GM12892 (cell line): Measurements from ENCODE around the gene MYH9.
"Not testable (repeated sequence)": the region's sequence is repeated elsewhere in the genome, so short reads cannot be mapped to it uniquely, and the experiment has no call there.

Experiments
- DNase-seq: peaks from one replicate; pipeline ENCODE4 v3.0.0; 2011; ENCODE audit not compliant: insufficient read length
- FAIRE-seq: peaks from 2 replicates; lab custom pipeline; 2011; peaks lifted over from hg19 to GRCh38; lab: Jason Lieb, UNC
- POLR2A ChIP-seq: IDR thresholded peaks from 2 replicates; pipeline ENCODE4 v1.6.1; 2011; ENCODE audit warnings: low read depth, low read length, control low read depth
- POLR2AphosphoS5 ChIP-seq: IDR thresholded peaks from 2 replicates; pipeline ENCODE4 v1.6.1; 2011; ENCODE audit warnings: low read depth, low read length, control low read depth
- TAF1 ChIP-seq: IDR thresholded peaks from 2 replicates; pipeline ENCODE4 v1.6.1; 2011; ENCODE audit warnings: low read depth, mild to moderate bottlenecking, control low read depth, low read length, borderline replicate concordance

The MYH9 gene

DNA sequence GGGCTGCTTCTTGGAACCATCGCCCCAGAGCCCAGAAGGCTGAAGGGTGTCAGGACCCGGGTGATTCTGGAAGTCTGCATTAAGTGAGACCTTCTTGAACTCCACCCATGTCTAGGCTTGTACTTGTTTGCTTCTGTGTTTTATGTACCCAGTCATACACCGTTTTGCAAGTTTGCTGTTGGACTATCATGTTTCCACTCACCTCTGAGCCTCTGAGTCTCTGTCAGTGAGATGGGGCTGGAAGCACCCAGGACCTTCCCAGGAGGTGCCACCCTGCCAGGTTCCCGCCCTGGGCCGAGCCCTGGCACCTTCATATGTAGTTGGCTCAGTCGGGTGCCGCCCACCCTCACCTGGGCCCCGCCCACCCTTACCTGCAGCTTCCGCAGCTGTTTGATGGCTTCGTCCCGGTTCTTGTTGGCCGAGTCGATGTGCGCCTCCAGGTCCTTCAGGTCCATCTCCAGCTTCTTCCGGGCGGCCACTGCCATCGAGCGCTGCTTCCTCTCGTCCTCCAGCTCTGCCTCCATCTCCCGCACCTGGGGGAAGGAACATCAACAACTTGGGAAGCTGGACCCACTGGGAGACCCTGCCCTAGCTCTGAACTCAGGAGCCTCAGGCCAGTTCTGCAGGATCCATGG lies 99.8 kb downstream of the MYH9 start:
- FAIRE-seq (no peak), DNase-seq (no peak)
- TF ChIP-seq POLR2A (no peak), TAF1 (no peak), POLR2AphosphoS5 (no peak)

DNA sequence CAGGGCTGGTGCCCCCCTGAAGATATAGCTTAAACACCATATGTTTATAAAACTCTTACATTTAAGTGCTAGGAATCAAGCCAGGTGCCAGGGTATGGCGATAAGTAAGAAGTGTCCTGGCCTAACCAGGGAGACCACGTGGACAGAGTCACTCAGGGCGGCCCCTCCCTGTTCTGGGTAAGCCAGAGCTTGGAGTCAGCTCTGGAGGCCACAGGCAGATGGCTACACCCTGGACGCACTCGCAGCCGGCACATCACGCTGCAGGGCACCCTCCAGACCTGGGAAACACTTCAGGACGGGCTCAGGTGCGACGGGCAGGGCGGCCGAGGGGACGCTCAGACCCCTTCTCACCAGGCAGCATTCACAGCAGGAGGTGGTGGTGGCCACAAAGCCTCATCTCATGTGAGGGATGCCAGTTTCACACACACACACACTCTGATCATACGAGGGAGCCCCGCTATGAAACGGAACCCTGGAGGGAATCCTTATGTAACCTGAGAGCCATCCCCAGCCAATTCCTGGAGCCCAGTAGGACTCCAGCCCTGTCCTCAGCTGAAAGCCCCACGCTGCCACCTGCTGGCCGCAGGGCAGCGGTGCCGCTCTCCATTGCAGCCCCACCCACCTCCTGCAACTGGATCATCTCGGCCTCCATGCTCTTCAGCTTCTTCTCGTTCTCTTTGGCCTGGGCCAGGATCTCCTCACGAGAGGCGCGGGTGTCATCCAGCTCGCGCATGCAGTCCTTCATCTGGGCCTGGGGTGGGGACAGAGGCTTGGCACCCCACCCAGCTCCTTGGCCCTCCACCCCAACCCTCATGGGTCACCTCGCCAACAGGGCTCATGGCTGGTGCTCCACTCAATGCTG lies 101.4 kb downstream of the MYH9 start:
- peak; percentile 87 for FAIRE-seq
- peak; percentile 78 for DNase-seq
- TF ChIP-seq POLR2A (0 out of 2 replicates have a peak, but pooled peaks have one; percentile 29), POLR2AphosphoS5 (no peak), TAF1 (no peak)

DNA sequence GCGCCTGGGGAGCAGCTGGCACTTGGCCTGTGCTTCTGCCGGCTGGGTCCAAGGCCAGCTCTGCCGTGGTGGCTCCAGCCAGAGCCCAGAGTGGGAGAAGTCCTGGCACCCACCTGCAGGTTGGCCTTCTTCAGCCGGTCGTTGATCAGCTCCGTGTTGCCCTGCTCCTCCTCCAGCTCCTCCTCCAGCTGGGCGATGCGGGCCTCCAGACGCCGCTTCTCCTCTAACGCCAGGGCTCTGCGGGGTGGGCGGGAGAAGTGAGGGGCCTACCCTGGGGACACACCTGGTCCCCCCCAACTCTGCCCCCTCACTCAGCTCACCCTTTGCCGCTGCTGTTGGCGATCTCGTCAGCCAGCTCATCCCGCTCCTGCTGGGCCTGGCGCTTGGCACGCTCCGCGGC lies 102.2 kb downstream of the MYH9 start:
- no peak for DNase-seq
- FAIRE-seq = no peak
- TF ChIP-seq POLR2A (no peak), TAF1 (no peak), POLR2AphosphoS5 (no peak)

DNA sequence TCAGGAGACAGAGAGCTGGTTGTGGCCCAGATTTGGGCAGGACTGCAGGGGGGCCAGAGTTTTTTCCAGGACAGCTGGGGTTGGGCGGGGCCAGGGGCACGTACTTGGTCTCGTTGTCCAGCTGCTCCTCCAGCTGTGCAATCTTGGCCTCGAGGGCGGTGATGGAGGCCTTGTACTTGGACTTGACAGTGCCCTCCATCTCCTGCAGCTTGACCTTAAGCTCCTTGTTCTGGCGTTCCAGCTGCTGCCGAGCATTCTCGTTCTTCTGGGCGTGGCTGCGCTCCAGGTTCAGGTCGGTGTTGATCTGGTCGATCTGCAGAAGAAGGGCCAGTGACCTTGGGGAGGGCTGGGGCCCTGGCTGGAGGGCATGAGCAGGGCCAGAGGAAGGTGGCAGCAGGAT lies 102.8 kb downstream of the MYH9 start:
- TF ChIP-seq POLR2AphosphoS5 = no peak
- no peak for TF ChIP-seq POLR2A
- TF ChIP-seq TAF1 = no peak
- FAIRE-seq = no peak
- no peak for DNase-seq

DNA sequence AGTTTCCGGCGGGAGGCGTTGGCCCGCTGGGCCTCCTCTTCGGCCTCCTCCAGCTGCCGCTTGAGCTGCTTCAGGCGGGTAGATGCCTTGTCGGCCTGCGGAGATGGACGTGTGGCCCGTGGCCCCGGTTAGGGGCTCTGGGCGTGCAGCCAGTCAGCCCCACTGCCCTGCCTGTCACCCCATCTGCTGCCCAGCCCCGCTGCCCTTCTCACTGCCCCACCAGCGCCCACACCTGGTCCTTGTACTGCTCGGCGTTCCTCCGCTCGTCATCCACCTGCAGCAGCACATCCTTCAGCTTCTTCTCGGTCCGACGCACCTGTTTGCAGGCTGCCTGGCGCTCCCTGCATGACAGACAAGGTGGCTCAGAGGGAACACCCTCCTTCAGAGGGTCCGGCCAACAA lies 103.6 kb downstream of the MYH9 start:
- FAIRE-seq (no peak), DNase-seq (no peak)
- TF ChIP-seq POLR2AphosphoS5 = no peak
- no peak for TF ChIP-seq TAF1
- TF ChIP-seq POLR2A = no peak

DNA sequence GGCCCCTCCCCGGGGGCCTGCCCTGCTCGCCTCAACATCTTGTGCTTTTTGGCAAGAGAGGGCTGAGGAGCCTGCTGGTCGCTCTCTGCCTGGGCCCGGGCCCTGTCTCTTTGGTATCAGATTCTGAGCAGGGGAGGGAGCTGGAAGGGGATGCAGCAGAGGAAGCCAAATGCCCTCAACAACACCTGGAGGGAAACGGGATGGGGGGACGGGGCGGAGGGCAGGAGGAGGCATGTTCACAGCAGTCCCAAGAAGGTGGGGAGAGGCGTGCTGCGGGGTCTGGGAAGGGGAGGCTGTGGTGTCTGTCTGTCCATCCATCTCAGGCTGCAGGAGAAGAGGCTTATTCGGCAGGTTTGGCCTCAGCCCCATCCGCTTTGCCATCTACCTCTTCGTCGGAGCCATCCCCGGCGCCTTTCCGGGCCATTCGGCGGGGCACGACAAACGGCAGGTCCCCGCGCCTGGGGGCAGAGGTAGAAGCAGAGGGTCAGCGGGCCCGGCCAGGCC lies 105.4 kb downstream of the MYH9 start:
- TF ChIP-seq POLR2AphosphoS5 = no peak
- no peak for TF ChIP-seq TAF1
- no peak for TF ChIP-seq POLR2A
- DNase-seq (no peak), FAIRE-seq (no peak)

DNA sequence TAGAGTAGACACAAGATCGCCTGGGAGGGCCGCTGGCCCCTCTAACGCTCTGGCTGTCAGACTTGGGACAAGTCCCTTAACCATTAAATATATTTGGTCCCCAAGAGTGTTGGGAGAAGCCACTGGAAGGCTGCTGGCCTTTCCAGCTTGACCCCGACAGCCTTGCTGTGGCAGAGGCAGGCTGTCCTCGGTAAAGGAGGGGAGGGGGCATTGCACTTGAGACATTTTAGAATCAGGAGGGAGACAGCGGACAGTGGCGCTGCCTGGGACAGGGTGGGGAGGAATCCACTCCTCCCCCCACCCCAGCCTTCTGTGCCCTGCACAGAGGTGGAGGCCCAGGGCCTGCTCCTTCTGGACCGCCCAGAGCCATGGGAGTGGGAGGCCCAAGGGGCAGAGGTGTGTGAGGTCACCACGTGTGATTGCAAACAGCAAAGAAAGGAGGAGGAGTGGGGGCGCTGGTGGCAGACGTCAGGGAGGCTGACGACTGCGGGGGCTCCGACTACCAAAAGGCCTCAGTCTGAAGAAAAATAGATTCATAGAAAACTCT lies 105.9 kb downstream of the MYH9 start:
- FAIRE-seq (no peak), DNase-seq (no peak)
- TF ChIP-seq POLR2A (no peak), TAF1 (no peak)

DNA sequence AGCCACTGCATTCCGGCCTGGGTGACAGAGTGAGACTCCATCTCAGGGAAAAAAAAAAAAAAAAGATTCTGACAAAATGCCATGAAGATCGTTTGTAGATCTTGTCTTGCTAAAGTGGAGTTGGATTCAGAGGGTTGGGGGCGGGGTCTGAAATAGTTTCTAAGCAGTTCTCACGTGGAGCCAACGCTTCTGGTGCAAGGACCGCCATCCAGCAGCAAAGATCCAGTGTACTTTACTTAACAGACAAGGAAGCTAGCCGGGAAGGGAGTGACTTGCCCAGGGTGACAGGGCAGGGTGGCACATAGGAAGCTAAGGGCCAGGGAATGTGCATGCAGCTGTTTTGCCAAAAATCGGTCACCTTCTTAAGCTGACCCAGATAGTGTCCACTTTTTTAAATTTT lies 107.4 kb downstream of the MYH9 start:
- FAIRE-seq = no peak
- peak; percentile 46; the same call in 1 of the 2 replicates for TF ChIP-seq POLR2AphosphoS5
- no peak for TF ChIP-seq POLR2A
- DNase-seq = no peak

DNA sequence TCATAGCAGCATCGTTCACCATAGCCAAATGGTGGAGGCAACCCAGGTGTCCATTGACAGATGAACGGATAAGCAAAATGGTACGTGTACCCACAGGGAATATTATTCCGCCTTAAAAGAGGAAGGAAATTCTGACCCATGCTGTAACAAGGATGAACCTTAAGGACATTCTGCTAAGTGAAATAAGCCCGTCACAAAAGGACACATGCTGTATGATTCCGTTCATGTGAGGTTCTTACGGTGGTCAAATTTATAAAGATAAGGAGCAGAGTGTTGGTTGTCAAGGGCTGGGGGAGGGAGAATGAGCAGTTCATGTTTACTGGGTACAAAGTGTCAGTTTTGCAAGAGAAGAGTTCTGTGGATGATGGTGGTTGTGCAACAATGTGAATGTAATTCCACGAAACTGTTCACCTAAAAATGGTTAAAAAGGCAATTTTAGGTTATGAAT lies 108.5 kb downstream of the MYH9 start:
- no peak for FAIRE-seq

DNA sequence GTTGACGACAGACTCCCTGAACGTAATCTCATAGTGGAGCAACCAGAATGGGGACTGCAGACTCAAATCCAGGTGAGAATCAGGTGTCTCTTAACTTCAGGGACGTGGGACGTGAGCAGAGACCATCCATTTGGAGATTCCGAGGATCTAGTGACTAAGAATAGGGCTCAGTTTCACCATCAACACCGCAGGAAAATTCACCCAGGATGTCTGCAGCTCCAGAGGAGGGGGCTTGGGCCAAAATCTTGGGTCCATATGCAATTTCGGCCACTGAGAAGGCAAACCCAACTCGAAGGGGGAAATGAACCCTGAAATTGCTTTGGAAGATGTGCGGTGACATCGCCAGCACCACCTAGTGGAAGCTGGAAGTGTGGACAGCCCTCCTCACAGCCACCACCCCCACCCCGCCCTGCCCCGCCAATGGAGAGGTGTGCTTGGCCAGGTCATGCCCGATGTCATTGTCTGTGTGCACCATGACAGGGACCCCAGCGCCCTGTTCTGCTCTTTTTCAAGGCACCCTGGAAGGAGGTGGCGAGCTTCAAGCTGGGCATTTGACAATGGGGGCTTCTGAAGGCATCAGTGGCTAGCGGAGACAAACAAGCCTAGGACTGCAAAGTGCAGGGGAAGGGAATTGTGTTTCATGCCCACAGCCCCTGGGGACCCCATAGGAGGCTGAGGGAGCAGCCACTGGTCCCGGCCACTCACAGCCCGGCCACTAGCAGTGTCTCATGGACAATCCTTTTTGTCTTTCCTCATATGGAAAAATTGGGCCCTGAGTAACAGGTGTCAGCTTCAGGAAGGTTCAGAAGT lies 110.1 kb downstream of the MYH9 start:
- FAIRE-seq = peak; percentile 88

More for the DNA sequence above, 108.5 kb downstream of the MYH9 start:
- DNase-seq = no peak
- peak; percentile 58 for TF ChIP-seq POLR2A
- TF ChIP-seq TAF1 = no peak
- peak; percentile 31; the same call in 1 of the 2 replicates for TF ChIP-seq POLR2AphosphoS5

DNA sequence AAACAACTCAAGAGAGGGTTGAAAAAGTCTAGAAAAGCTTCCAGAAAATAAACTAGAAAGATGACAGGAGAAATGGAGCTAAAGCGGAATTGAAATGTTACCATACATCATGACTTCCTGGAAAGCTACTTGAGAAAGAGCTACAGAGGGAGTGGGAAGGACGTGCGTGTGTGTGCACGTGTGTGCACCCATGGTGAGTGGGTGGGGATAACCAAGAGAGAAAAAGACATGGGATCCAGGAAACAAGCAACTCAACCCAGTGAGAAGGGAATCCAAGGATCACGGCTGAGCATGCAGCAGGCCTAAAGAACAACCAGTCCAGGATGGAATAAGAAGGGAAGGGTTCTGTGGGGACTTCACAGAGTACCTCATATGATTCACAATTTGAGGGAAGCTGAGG lies 113.2 kb downstream of the MYH9 start:
- DNase-seq (no peak), FAIRE-seq (no peak)
- TF ChIP-seq POLR2A = no peak
- TF ChIP-seq TAF1 = no peak
- TF ChIP-seq POLR2AphosphoS5 = no peak

More for the DNA sequence above, 110.1 kb downstream of the MYH9 start:
- 0 out of 2 replicates have a peak, but pooled peaks have one; percentile 51 for TF ChIP-seq POLR2AphosphoS5
- TF ChIP-seq POLR2A = peak; percentile 36; the same call in 1 of the 2 replicates
- TF ChIP-seq TAF1 = no peak
- peak; percentile 65 for DNase-seq

DNA sequence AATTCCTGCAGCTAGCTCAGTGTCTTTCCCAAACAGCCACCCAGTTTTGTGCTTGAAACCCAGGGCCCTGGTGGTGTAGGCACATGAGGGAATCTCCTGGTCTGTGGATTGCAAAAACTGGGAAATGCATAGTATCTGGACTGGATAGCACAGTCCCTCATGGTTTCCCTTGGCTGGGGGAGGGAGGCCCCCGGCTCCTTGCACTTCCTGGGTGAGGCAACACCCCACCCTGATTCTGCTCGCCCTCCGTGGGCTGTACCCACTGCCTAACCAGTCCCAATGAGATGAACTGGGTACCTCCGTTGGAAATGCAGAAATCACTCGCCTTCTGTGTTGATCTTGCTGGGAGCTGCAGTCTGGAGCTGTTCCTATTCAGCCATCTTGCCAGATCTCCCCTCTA lies 115.8 kb downstream of the MYH9 start:
- FAIRE-seq, DNase-seq: not testable (repeated sequence)

DNA sequence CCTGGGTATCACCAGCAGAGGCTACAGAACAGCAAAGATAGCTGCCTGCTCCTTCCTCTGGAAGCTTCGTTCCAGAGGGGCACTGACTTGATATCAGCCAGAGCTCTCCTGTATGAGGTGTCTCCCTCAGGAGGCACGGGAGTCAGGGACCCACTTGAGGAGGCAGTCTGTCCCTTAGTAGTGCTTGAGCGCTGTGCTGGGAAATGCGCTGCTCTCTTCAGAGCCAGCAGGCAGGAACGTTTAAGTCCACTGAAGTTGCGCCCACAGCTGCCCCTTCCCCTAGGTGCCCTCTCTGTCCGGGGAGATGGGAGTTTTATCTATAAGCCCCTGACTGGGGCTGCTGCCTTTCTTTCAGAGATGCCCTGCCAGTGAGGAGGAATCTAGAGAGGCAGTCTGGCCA lies 116.5 kb downstream of the MYH9 start:
- not testable (repeated sequence) for DNase-seq

More for the DNA sequence above, 116.5 kb downstream of the MYH9 start:
- FAIRE-seq = not testable (repeated sequence)
